Measurements from ENCODE around the gene PIM2. TPM values are rescaled to one million over a fixed set of nuclear protein-coding genes. Genes with fewer than 3 reads are reported as not detected.
A peak's percentile ranks its signal among the peaks of the same experiment; 100 is the strongest.
"Not testable (repeated sequence)": the region's sequence is repeated elsewhere in the genome, so short reads cannot be mapped to it uniquely, and the experiment has no call there.

Gene PIM2
- total and polyA plus RNA-seq, 4 donors, result 14.8 to 36.5 (median 24.5) TPM

DNA sequence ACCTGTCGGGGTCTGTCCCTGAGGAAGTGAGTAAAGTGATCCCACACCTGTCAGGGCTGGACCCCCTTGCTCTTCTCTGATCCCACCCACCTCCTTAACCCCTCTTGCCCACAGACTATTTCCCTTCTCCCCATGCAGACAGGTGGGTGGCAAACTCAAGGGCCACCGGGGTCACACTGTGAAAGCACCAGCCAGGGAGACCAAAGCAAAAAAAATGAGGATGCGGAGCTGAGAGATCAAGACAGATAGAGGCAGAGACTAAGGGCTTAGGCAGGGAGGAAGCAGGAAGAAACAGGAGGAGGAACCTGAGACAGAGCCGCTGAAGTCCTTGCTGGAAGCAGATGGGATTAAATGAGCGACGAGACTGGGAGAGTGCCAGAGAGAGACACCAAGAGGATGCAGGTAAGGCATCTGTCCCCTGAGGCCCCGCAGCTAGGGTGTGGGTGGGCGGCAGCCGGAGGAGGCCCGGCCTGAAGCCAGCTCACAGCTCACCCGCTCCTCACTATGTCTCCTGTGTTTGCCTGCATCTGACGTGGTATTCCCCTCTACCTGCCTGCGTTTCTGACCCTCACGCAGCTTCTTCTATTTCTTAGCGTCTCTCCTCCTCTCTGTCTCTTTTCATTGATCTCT lies 28.4 kb downstream of the PIM2 start:
- Histone ChIP-seq H3K4me1 (ENCODE audit: control insufficient read depth in 5 of 5, insufficient read depth in 5 of 5, low read length in 5 of 5) (peaks cover 0 to 5% (median 0%) of the 10 kb centered on the region in 5 donors), H3K36me3 (ENCODE audit: control insufficient read depth in 4 of 4, insufficient read depth in 4 of 4, low read length in 4 of 4) (peaks cover 0 to 3% (median under 1%) of the 10 kb centered on the region in 4 donors), H3K9ac (ENCODE audit: insufficient read depth in 1 of 2, low read length in 2 of 2) (peak overlapping the region in 1 of 2 donors; percentile 68), H3K27ac (ENCODE audit: low read depth in 1 of 2, low read length in 1 of 2) (no peak overlapping the region), H3K27me3 (ENCODE audit: control insufficient read depth in 3 of 3, insufficient read depth in 3 of 3, low read length in 2 of 3) (no peaks in the 10 kb centered on the region), H3K4me3 (no peak overlapping the region), H3K9me3 (ENCODE audit: control insufficient read depth in 4 of 4, insufficient read depth in 3 of 4, low read length in 3 of 4) (no peaks in the 10 kb centered on the region)
- 21 to 54% methylated on average over 11 to 15 of the region's 15 CpGs for WGBS, 2 donors
- DNase-seq (peak in 1 of 3 donors; percentile 4), ATAC-seq (ENCODE audit: insufficient read depth, low FRiP score) (no peak)
- TF ChIP-seq, protein P1, sequence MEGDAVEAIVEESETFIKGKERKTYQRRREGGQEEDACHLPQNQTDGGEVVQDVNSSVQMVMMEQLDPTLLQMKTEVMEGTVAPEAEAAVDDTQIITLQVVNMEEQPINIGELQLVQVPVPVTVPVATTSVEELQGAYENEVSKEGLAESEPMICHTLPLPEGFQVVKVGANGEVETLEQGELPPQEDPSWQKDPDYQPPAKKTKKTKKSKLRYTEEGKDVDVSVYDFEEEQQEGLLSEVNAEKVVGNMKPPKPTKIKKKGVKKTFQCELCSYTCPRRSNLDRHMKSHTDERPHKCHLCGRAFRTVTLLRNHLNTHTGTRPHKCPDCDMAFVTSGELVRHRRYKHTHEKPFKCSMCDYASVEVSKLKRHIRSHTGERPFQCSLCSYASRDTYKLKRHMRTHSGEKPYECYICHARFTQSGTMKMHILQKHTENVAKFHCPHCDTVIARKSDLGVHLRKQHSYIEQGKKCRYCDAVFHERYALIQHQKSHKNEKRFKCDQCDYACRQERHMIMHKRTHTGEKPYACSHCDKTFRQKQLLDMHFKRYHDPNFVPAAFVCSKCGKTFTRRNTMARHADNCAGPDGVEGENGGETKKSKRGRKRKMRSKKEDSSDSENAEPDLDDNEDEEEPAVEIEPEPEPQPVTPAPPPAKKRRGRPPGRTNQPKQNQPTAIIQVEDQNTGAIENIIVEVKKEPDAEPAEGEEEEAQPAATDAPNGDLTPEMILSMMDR (IDR thresholded peaks at IDR 0.05; ENCODE audit: control extremely low read depth, extremely low read depth), result no peak

- H3K9me3 ChIP-seq (ENCODE audit: control insufficient read depth in 4 of 4, insufficient read depth in 3 of 4, low read length in 3 of 4); ATAC-seq (ENCODE audit: insufficient read depth, low FRiP score); H3K36me3 ChIP-seq (ENCODE audit: control insufficient read depth in 4 of 4, insufficient read depth in 4 of 4, low read length in 4 of 4); H3K4me1 ChIP-seq (ENCODE audit: control insufficient read depth in 5 of 5, insufficient read depth in 5 of 5, low read length in 5 of 5); H3K9ac ChIP-seq (ENCODE audit: insufficient read depth in 1 of 2, low read length in 2 of 2); H3K4me3 ChIP-seq; H3K27me3 ChIP-seq (ENCODE audit: control insufficient read depth in 3 of 3, insufficient read depth in 3 of 3, low read length in 2 of 3); DNase-seq; H3K27ac ChIP-seq (ENCODE audit: low read depth in 1 of 2, low read length in 1 of 2): not testable (repeated sequence)
- 81 to 89% methylated on average over 5 of the region's 5 CpGs for WGBS, 2 donors
These were observed 32.2 kb downstream of the PIM2 start for GRCh38 chrX:48886586-48886985.

DNA sequence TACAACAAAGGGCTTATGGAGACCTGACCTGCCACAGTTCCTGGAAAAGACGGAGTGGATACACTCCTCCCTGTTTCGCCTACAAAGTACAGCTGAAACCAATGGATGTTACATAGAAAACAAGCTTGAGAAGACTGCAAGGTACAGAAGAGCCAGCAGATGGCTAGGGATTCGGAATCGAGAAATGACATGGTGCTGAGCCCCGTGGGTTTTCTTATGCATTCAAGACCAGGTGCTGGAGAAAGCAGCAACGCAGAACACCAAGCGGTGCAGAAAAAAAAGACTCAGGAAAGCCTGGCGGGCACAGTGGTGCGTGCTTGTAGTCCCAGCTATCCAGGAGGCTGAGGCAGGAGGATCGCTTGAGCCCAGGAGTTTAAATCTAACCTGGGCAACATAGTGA lies 35.1 kb downstream of the PIM2 start:
- H3K4me3 ChIP-seq, result no peak overlapping the region
- ATAC-seq (ENCODE audit: insufficient read depth, low FRiP score) (no peak), DNase-seq (no peak)
- H3K9me3 ChIP-seq (ENCODE audit: control insufficient read depth in 4 of 4, insufficient read depth in 3 of 4, low read length in 3 of 4), result no peaks in the 10 kb centered on the region
- 77 to 80% methylated on average over 10 of the region's 10 CpGs for WGBS, 2 donors
- no peaks in the 10 kb centered on the region for H3K4me1 ChIP-seq (ENCODE audit: control insufficient read depth in 5 of 5, insufficient read depth in 5 of 5, low read length in 5 of 5)
- no peak overlapping the region for H3K9ac ChIP-seq (ENCODE audit: insufficient read depth in 1 of 2, low read length in 2 of 2)
- TF ChIP-seq, protein P1 (IDR thresholded peaks at IDR 0.05; ENCODE audit: control extremely low read depth, extremely low read depth), result no peak
- H3K36me3 ChIP-seq (ENCODE audit: control insufficient read depth in 4 of 4, insufficient read depth in 4 of 4, low read length in 4 of 4), result no peaks in the 10 kb centered on the region
- no peaks in the 10 kb centered on the region for H3K27me3 ChIP-seq (ENCODE audit: control insufficient read depth in 3 of 3, insufficient read depth in 3 of 3, low read length in 2 of 3)
- H3K27ac ChIP-seq (ENCODE audit: low read depth in 1 of 2, low read length in 1 of 2), result no peak overlapping the region

- not testable (repeated sequence) for H3K27ac ChIP-seq (ENCODE audit: low read depth in 1 of 2, low read length in 1 of 2); H3K9ac ChIP-seq (ENCODE audit: insufficient read depth in 1 of 2, low read length in 2 of 2); H3K36me3 ChIP-seq (ENCODE audit: control insufficient read depth in 4 of 4, insufficient read depth in 4 of 4, low read length in 4 of 4); H3K9me3 ChIP-seq (ENCODE audit: control insufficient read depth in 4 of 4, insufficient read depth in 3 of 4, low read length in 3 of 4); ATAC-seq (ENCODE audit: insufficient read depth, low FRiP score); H3K4me3 ChIP-seq; H3K27me3 ChIP-seq (ENCODE audit: control insufficient read depth in 3 of 3, insufficient read depth in 3 of 3, low read length in 2 of 3); H3K4me1 ChIP-seq (ENCODE audit: control insufficient read depth in 5 of 5, insufficient read depth in 5 of 5, low read length in 5 of 5); DNase-seq
- WGBS, 2 donors, result 53 to 60% methylated on average over 3 to 4 of the region's 4 CpGs
These were observed 41.9 kb downstream of the PIM2 start for GRCh38 chrX:48876944-48877343.

GRCh38 chrX:48872017-48872416 lies 46.8 kb downstream of the PIM2 start:
- H3K9me3 ChIP-seq (ENCODE audit: control insufficient read depth in 4 of 4, insufficient read depth in 3 of 4, low read length in 3 of 4); ATAC-seq (ENCODE audit: insufficient read depth, low FRiP score); H3K27me3 ChIP-seq (ENCODE audit: control insufficient read depth in 3 of 3, insufficient read depth in 3 of 3, low read length in 2 of 3); H3K9ac ChIP-seq (ENCODE audit: insufficient read depth in 1 of 2, low read length in 2 of 2); H3K4me1 ChIP-seq (ENCODE audit: control insufficient read depth in 5 of 5, insufficient read depth in 5 of 5, low read length in 5 of 5); H3K4me3 ChIP-seq; H3K36me3 ChIP-seq (ENCODE audit: control insufficient read depth in 4 of 4, insufficient read depth in 4 of 4, low read length in 4 of 4); H3K27ac ChIP-seq (ENCODE audit: low read depth in 1 of 2, low read length in 1 of 2); DNase-seq: not testable (repeated sequence)
- 31 to 42% methylated on average over 1 of the region's 2 CpGs for WGBS, 2 donors
